GM21360 (cell line): ENCODE data around the gene SLC39A1.

ENCODE experiments used
- ATAC-seq: cut with Tn5 transposase; IDR thresholded peaks from one replicate; pipeline ENCODE4 v1.9.1; 2021; ENCODE audit warnings: mild to moderate bottlenecking, moderate library complexity; ENCODE audit not compliant: unreplicated experiment

Gene SLC39A1

GRCh38 chr1:153953859-153954365 lies 9.4 kb downstream of the SLC39A1 start:
- no peak for ATAC-seq

- ATAC-seq = no peak
Measured at GRCh38 chr1:153951801-153952200, 11.5 kb downstream of the SLC39A1 start.

GRCh38 chr1:153951183-153951582 lies 12.2 kb downstream of the SLC39A1 start:
- no peak for ATAC-seq

GRCh38 chr1:153946622-153947241 lies 16.6 kb downstream of the SLC39A1 start, which contains the start of gene DENND4B:
Gene DENND4B (minus strand): TSS chr1:153946718. CDS start chr1:153944374, 2,344 bp downstream.
- ATAC-seq = peak; percentile 54

GRCh38 chr1:153945795-153946621 lies 17.3 kb downstream of the SLC39A1 start:
- ATAC-seq = peak; percentile 56

- ATAC-seq = peak; percentile 1
Measured at GRCh38 chr1:153945131-153945794, 18.1 kb downstream of the SLC39A1 start.

- ATAC-seq = no peak
Measured at GRCh38 chr1:153944827-153945117, 18.6 kb downstream of the SLC39A1 start.

- ATAC-seq = no peak
Measured at GRCh38 chr1:153944005-153944826, 19.1 kb downstream of the SLC39A1 start.

- ATAC-seq = no peak
Measured at GRCh38 chr1:153942766-153943549, 20.4 kb downstream of the SLC39A1 start.

GRCh38 chr1:153941826-153942725 lies 21.3 kb downstream of the SLC39A1 start:
- ATAC-seq = no peak

GRCh38 chr1:153940756-153941155 lies 22.6 kb downstream of the SLC39A1 start:
- ATAC-seq = no peak

GRCh38 chr1:153939476-153939875 lies 23.9 kb downstream of the SLC39A1 start:
- ATAC-seq = no peak

- no peak for ATAC-seq
Measured at GRCh38 chr1:153938996-153939395, 24.3 kb downstream of the SLC39A1 start.

- ATAC-seq = no peak
Measured at GRCh38 chr1:153937331-153937730, 26.0 kb downstream of the SLC39A1 start.

GRCh38 chr1:153936011-153936802 lies 27.1 kb downstream of the SLC39A1 start:
- ATAC-seq = no peak

GRCh38 chr1:153934746-153935145 lies 28.6 kb downstream of the SLC39A1 start:
- no peak for ATAC-seq

- no peak for ATAC-seq
Measured at GRCh38 chr1:153933955-153934354, 29.4 kb downstream of the SLC39A1 start.

- ATAC-seq = no peak
Measured at GRCh38 chr1:153933430-153933829, 29.9 kb downstream of the SLC39A1 start.
